GM21367 (cell line): ENCODE results near the gene CACNA2D1.
A peak's percentile ranks its signal among the peaks of the same experiment; 100 is the strongest.

Experiments used
- ATAC-seq: cut with Tn5 transposase; IDR thresholded peaks from one replicate; pipeline ENCODE4 v1.9.1; 2021; ENCODE audit not compliant: unreplicated experiment

Gene CACNA2D1

GRCh38 chr7:82126576-82126975, 317.0 kb downstream of the CACNA2D1 start:
- no peak for ATAC-seq

- no peak for ATAC-seq
Measured at GRCh38 chr7:82124445-82124844, 319.1 kb downstream of the CACNA2D1 start.

- no peak for ATAC-seq
Measured at GRCh38 chr7:82122275-82122674, 321.3 kb downstream of the CACNA2D1 start.

- no peak for ATAC-seq
Measured at GRCh38 chr7:82114237-82114636, 329.3 kb downstream of the CACNA2D1 start.

- ATAC-seq = no peak
Measured at GRCh38 chr7:82110146-82110840, 333.3 kb downstream of the CACNA2D1 start.

- no peak for ATAC-seq
Measured at GRCh38 chr7:82109288-82109687, 334.3 kb downstream of the CACNA2D1 start.

- ATAC-seq = no peak
Measured at GRCh38 chr7:82106201-82106600, 337.4 kb downstream of the CACNA2D1 start.

GRCh38 chr7:82105463-82105862, 338.1 kb downstream of the CACNA2D1 start:
- no peak for ATAC-seq

GRCh38 chr7:82098414-82098813, 345.2 kb downstream of the CACNA2D1 start:
- no peak for ATAC-seq

GRCh38 chr7:82091126-82091684, 352.4 kb downstream of the CACNA2D1 start:
- ATAC-seq = no peak

- no peak for ATAC-seq
Measured at GRCh38 chr7:82087099-82087498, 356.5 kb downstream of the CACNA2D1 start.

- ATAC-seq = no peak
Measured at GRCh38 chr7:82085116-82085515, 358.5 kb downstream of the CACNA2D1 start.

- ATAC-seq = no peak
Measured at GRCh38 chr7:82081644-82082224, 361.8 kb downstream of the CACNA2D1 start.

GRCh38 chr7:82080254-82080927, 363.2 kb downstream of the CACNA2D1 start:
- peak; percentile 56 for ATAC-seq

- ATAC-seq = no peak
Measured at GRCh38 chr7:82079527-82079926, 364.1 kb downstream of the CACNA2D1 start.

- ATAC-seq = no peak
Measured at GRCh38 chr7:82078807-82079206, 364.8 kb downstream of the CACNA2D1 start.

- ATAC-seq = no peak
Measured at GRCh38 chr7:82071468-82071867, 372.1 kb downstream of the CACNA2D1 start.

- ATAC-seq = no peak
Measured at GRCh38 chr7:82067628-82068264, 375.8 kb downstream of the CACNA2D1 start.

GRCh38 chr7:82057476-82057875, 386.1 kb downstream of the CACNA2D1 start:
- ATAC-seq = no peak

- no peak for ATAC-seq
Measured at GRCh38 chr7:82056282-82056681, 387.3 kb downstream of the CACNA2D1 start.

GRCh38 chr7:82054544-82054943, 389.0 kb downstream of the CACNA2D1 start:
- ATAC-seq = no peak
